Measurements from ENCODE around the gene TMEM205. TPM values are rescaled to one million over a fixed set of nuclear protein-coding genes. Genes with fewer than 3 reads are reported as not detected.
A peak's percentile ranks its signal among the peaks of the same experiment; 100 is the strongest.
"Not testable (repeated sequence)": the region's sequence is repeated elsewhere in the genome, so short reads cannot be mapped to it uniquely, and the experiment has no call there.

TMEM205 gene
- total RNA-seq, 1 donor from 2014 or later, result 46.0 TPM

DNA sequence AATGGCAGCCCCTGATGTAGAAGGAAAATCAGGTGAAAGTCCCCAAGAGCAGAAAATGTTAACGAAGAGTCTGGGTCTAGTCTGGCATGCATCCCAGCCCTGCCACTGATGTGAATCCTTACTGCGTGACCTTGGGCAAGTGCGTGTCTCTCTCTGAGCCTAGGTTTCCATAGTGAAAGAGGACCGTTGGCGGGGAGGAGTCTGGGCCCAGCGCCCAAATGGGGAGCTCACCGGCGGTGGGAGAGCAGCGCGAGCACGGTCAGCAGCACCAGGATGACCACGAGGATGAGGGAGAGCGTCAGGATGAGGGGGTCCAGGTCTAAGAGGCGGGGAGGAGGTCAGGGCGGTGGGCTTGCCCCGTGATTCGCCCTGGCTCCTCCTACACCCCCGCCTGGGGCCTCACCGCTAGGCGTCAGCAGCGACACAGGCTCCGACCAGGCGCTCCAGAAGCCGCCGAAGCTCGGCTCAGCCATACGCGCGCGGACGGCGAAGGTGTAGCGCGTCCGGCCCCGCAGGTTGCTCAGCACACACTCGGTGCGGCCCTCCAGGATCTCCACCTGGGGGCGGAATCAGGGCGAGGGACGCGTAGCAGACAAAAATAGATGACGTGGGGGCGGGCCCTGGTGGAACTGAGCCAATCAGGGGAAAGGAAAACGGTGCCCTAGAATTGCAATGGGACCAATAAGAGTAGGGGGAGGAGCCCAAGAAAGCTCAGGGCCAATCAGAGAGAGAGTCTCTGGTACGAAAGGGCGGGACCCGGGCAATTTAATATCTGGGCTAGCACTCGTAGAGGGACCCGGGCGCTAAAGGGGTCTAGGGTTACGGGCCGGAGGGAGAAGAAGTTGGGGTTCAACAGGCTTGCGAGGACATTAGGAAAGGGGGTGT lies 34.8 kb upstream of the TMEM205 start:
- Mint-ChIP-seq H3K9me3 (ENCODE audit: unreplicated experiment) (no peaks in the 10 kb centered on the region), H3K4me3 (ENCODE audit: unreplicated experiment) (peak overlapping the region; percentile 90), H3K27ac (ENCODE audit: unreplicated experiment) (peak overlapping the region; percentile 91), H3K36me3 (ENCODE audit: low read depth, unreplicated experiment) (no peaks in the 10 kb centered on the region), H3K27me3 (ENCODE audit: low read depth, unreplicated experiment) (peaks cover 7% of the 10 kb centered on the region), H3K4me1 (ENCODE audit: low read depth, unreplicated experiment) (peaks cover 12% of the 10 kb centered on the region)
- H3K27ac ChIP-seq (ENCODE audit: low read depth, low read length), result peak overlapping the region; percentile 74
- peak overlapping the region; percentile 69 for H3K4me3 ChIP-seq (ENCODE audit: insufficient read depth, low read depth, low read length)
- peak; percentile 86 for DNase-seq (ENCODE audit: low read depth)
- H3K9ac ChIP-seq (ENCODE audit: low read length), result peak overlapping the region; percentile 80
- peaks cover 9% of the 10 kb centered on the region for H4K20me1 ChIP-seq (ENCODE audit: insufficient read depth, low read length)
- H3K79me2 ChIP-seq (ENCODE audit: insufficient read depth, low read length), result no peaks in the 10 kb centered on the region
- peak overlapping the region; percentile 96 for H3K4me2 ChIP-seq (ENCODE audit: low read length)
- H3K27me3 ChIP-seq (ENCODE audit: insufficient read depth, low read length), result peaks cover 13% of the 10 kb centered on the region
- H2AFZ ChIP-seq (ENCODE audit: low read depth, low read length), result peak overlapping the region; percentile 94
- H3K4me1 ChIP-seq (ENCODE audit: insufficient read depth, low read length), result peaks cover 40% of the 10 kb centered on the region
- no peak for FAIRE-seq
- H3K36me3 ChIP-seq (ENCODE audit: insufficient read depth, low read length), result no peaks in the 10 kb centered on the region
- H3K9me3 ChIP-seq (ENCODE audit: insufficient read depth, low read depth, low read length), result no peaks in the 10 kb centered on the region
- TF ChIP-seq, protein P1, sequence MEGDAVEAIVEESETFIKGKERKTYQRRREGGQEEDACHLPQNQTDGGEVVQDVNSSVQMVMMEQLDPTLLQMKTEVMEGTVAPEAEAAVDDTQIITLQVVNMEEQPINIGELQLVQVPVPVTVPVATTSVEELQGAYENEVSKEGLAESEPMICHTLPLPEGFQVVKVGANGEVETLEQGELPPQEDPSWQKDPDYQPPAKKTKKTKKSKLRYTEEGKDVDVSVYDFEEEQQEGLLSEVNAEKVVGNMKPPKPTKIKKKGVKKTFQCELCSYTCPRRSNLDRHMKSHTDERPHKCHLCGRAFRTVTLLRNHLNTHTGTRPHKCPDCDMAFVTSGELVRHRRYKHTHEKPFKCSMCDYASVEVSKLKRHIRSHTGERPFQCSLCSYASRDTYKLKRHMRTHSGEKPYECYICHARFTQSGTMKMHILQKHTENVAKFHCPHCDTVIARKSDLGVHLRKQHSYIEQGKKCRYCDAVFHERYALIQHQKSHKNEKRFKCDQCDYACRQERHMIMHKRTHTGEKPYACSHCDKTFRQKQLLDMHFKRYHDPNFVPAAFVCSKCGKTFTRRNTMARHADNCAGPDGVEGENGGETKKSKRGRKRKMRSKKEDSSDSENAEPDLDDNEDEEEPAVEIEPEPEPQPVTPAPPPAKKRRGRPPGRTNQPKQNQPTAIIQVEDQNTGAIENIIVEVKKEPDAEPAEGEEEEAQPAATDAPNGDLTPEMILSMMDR (IDR thresholded peaks at IDR 0.05; ENCODE audit: insufficient read depth, low read depth, low read length), result peak; percentile 26
- no peak for TF ChIP-seq EZH2 (IDR thresholded peaks at IDR 0.05; ENCODE audit: insufficient read depth, low read length)

- TF ChIP-seq, protein P1 (IDR thresholded peaks at IDR 0.05; ENCODE audit: insufficient read depth, low read depth, low read length), result no peak
- no peak for TF ChIP-seq EZH2 (IDR thresholded peaks at IDR 0.05; ENCODE audit: insufficient read depth, low read length)
- peaks cover 13% of the 10 kb centered on the region for H3K27me3 ChIP-seq (ENCODE audit: insufficient read depth, low read length)
- H3K36me3 ChIP-seq (ENCODE audit: insufficient read depth, low read length), result no peaks in the 10 kb centered on the region
- Mint-ChIP-seq H3K4me1 (ENCODE audit: low read depth, unreplicated experiment) (peaks cover 13% of the 10 kb centered on the region), H3K27me3 (ENCODE audit: low read depth, unreplicated experiment) (peaks cover 7% of the 10 kb centered on the region), H3K36me3 (ENCODE audit: low read depth, unreplicated experiment) (no peaks in the 10 kb centered on the region), H3K9me3 (ENCODE audit: unreplicated experiment) (no peaks in the 10 kb centered on the region), H3K27ac (ENCODE audit: unreplicated experiment) (no peak overlapping the region), H3K4me3 (ENCODE audit: unreplicated experiment) (peak overlapping the region; percentile 90)
- peaks cover 9% of the 10 kb centered on the region for H4K20me1 ChIP-seq (ENCODE audit: insufficient read depth, low read length)
- no peak overlapping the region for H3K4me3 ChIP-seq (ENCODE audit: insufficient read depth, low read depth, low read length)
- H3K9me3 ChIP-seq (ENCODE audit: insufficient read depth, low read depth, low read length), result no peaks in the 10 kb centered on the region
- no peak overlapping the region for H3K9ac ChIP-seq (ENCODE audit: low read length)
- peak overlapping the region; percentile 94 for H2AFZ ChIP-seq (ENCODE audit: low read depth, low read length)
- peaks cover 48% of the 10 kb centered on the region for H3K4me1 ChIP-seq (ENCODE audit: insufficient read depth, low read length)
- no peak overlapping the region for H3K27ac ChIP-seq (ENCODE audit: low read depth, low read length)
- peak overlapping the region; percentile 96 for H3K4me2 ChIP-seq (ENCODE audit: low read length)
- H3K79me2 ChIP-seq (ENCODE audit: insufficient read depth, low read length), result no peaks in the 10 kb centered on the region
- DNase-seq (ENCODE audit: low read depth) (no peak), FAIRE-seq (no peak)
Observed at GRCh38 chr19:11379857-11380350, 33.8 kb upstream of the TMEM205 start.

DNA sequence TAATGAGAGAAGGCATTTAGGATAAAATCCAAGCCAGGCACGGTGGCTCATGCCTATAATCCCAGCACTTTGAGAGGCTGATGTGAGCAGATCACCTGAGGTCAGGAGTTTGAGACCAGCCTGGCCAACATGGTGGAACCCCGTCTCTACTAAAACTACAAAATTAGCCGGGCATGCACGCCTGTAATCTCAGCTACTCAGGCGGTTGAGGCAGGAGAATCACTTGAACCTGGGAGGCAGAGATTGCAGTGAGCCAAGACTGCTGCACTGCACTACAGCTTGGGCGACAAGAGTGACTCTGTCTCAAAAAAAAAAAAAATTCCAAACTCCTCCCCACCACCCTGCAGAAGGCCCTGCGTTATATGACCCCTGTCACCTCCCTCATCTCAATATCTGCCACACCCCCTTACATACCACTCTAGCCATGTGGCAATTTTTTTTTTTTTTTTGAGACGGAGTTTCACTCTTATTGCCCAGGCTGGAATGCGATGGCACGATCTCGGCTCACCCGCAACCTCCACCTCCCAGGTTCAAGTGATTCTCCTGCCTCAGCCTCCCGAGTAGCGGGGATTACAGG lies 33.3 kb upstream of the TMEM205 start:
- H3K4me2 ChIP-seq (ENCODE audit: low read length); H3K9me3 Mint-ChIP-seq (ENCODE audit: unreplicated experiment); H3K27ac Mint-ChIP-seq (ENCODE audit: unreplicated experiment); H2AFZ ChIP-seq (ENCODE audit: low read depth, low read length); H3K79me2 ChIP-seq (ENCODE audit: insufficient read depth, low read length); H4K20me1 ChIP-seq (ENCODE audit: insufficient read depth, low read length); DNase-seq (ENCODE audit: low read depth); H3K9ac ChIP-seq (ENCODE audit: low read length); H3K4me3 ChIP-seq (ENCODE audit: insufficient read depth, low read depth, low read length); H3K4me3 Mint-ChIP-seq (ENCODE audit: unreplicated experiment); H3K27me3 Mint-ChIP-seq (ENCODE audit: low read depth, unreplicated experiment); H3K9me3 ChIP-seq (ENCODE audit: insufficient read depth, low read depth, low read length); H3K36me3 Mint-ChIP-seq (ENCODE audit: low read depth, unreplicated experiment); H3K36me3 ChIP-seq (ENCODE audit: insufficient read depth, low read length); FAIRE-seq: not testable (repeated sequence)
- Histone ChIP-seq H3K27me3 (ENCODE audit: insufficient read depth, low read length) (peaks cover 13% of the 10 kb centered on the region), H3K27ac (ENCODE audit: low read depth, low read length) (peak overlapping the region; percentile 51), H3K4me1 (ENCODE audit: insufficient read depth, low read length) (peaks cover 48% of the 10 kb centered on the region)
- H3K4me1 Mint-ChIP-seq (ENCODE audit: low read depth, unreplicated experiment), result peaks cover 13% of the 10 kb centered on the region

All from astrocyte (in vitro differentiated cells and primary cell).